Naive B cell (primary cell): ENCODE results near the gene ALG6. TPM values are rescaled to one million over a fixed set of nuclear protein-coding genes. Genes with fewer than 3 reads are reported as not detected.
A peak's percentile ranks its signal among the peaks of the same experiment; 100 is the strongest.
"Not testable (repeated sequence)": the region's sequence is repeated elsewhere in the genome, so short reads cannot be mapped to it uniquely, and the experiment has no call there.

ENCODE experiments used
- ATAC-seq, 2 donors: fragments of 150-1000 bp; cut with Tn5 transposase; 2 replicates each; pipeline ENCODE4 v1.10.0; 2021; ENCODE audit warnings: low read depth in 2 of 2, mild to moderate bottlenecking in 2 of 2, moderate library complexity in 2 of 2
- DNase-seq: peaks from one replicate; pipeline ENCODE4 v3.0.0; 2022
- H3K27ac Mint-ChIP-seq, 6 donors: one replicate each; pipeline ENCODE4 v1.8.0; 2020 to 2022; ENCODE audit warnings: mild to moderate bottlenecking in 6 of 6, mixed read lengths in 6 of 6, moderate library complexity in 5 of 6, inconsistent platforms in 2 of 6
- H3K27me3 Mint-ChIP-seq, 3 donors: one replicate each; pipeline ENCODE4 v1.8.0; 2021 to 2022; ENCODE audit warnings: mixed read lengths in 3 of 3, mild to moderate bottlenecking in 1 of 3
- H3K36me3 Mint-ChIP-seq, 2 donors: one replicate each; pipeline ENCODE4 v1.8.0; 2020 to 2022; ENCODE audit warnings: mixed read lengths in 2 of 2, inconsistent platforms in 1 of 2, mild to moderate bottlenecking in 1 of 2
- H3K4me1 Mint-ChIP-seq, 3 donors: one replicate each; pipeline ENCODE4 v1.8.0; 2020 to 2022; ENCODE audit warnings: mixed read lengths in 3 of 3, inconsistent platforms in 1 of 3, mild to moderate bottlenecking in 1 of 3, moderate library complexity in 1 of 3
- H3K4me3 Mint-ChIP-seq, 8 donors: one replicate each; pipeline ENCODE4 v1.8.0; 2020 to 2022; ENCODE audit warnings: mild to moderate bottlenecking in 8 of 8, mixed read lengths in 8 of 8, moderate library complexity in 8 of 8, inconsistent platforms in 2 of 8
- H3K9me3 Mint-ChIP-seq, 7 donors: one replicate each; pipeline ENCODE4 v1.8.0; 2020 to 2022; ENCODE audit warnings: mixed read lengths in 7 of 7, mild to moderate bottlenecking in 5 of 7, inconsistent platforms in 2 of 7, moderate library complexity in 1 of 7
- polyA plus RNA-seq, 6 donors: library from polyadenylated mRNA; unstranded; fragments of 300-500 nt; fragmentation: Illumina TruSeq; gene quantifications; one replicate each; pipeline ENCODE4 v1.2.3, GENCODE V29; 2021; ENCODE audit warnings: low read depth in 6 of 6

ALG6 gene
- polyA plus RNA-seq, 6 donors from 2014 or later: 13.4 to 35.8 (median 22.6) TPM

DNA sequence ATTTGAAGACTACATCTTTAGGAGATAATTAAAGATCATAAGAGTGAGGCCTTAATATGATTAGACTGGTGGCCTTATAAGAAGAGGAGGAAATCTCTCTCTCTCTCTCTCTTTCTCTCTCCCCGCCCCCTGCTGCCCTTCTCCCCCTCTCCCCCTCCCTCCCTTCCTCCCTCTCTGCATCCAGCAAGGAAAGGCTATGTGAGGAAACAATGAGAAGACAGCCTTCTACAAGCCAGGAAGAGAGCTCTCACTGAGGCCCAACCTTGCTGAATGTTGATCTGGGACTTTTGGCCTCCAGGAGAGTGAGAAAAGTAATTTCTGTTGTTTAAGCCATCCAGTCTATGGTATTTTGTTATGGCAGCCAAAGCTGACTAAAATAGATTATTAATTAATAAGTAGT, 23.5 kb upstream of the ALG6 start:
- Mint-ChIP-seq H3K27me3 (peaks cover 29 to 50% (median 33%) of the 10 kb centered on the region in 3 donors), H3K9me3 (no peaks in the 10 kb centered on the region), H3K4me3 (no peak overlapping the region), H3K4me1 (no peaks in the 10 kb centered on the region), H3K27ac (no peak overlapping the region), H3K36me3 (no peaks in the 10 kb centered on the region)
- DNase-seq (no peak), ATAC-seq (no peak)

DNA sequence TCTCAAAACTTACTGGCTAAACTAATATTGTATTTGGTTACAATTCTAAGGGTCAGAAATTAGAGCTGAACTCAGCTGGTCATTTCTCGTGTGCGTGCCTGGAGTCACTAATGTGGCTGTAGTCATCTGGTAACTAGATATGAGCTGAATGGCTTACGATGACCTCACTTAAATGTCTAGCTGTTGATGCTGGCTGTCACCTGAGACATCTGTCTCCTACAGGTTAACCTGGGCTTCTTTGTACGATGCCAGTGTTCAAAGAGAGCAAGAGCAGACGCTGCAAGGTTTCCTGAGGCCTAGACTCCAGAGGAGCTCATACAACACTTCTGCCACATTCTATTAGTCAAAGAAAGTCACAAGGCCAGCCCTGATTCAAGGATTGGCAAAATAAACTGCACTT, 17.1 kb upstream of the ALG6 start:
- H3K4me3 Mint-ChIP-seq: no peak overlapping the region
- peak overlapping the region in 1 of 6 donors; percentile 57 for H3K27ac Mint-ChIP-seq
- H3K9me3 Mint-ChIP-seq: no peaks in the 10 kb centered on the region
- ATAC-seq (no peak), DNase-seq (no peak)
- no peaks in the 10 kb centered on the region for H3K4me1 Mint-ChIP-seq
- peaks cover 31 to 60% (median 35%) of the 10 kb centered on the region in 3 donors for H3K27me3 Mint-ChIP-seq
- no peaks in the 10 kb centered on the region for H3K36me3 Mint-ChIP-seq

DNA sequence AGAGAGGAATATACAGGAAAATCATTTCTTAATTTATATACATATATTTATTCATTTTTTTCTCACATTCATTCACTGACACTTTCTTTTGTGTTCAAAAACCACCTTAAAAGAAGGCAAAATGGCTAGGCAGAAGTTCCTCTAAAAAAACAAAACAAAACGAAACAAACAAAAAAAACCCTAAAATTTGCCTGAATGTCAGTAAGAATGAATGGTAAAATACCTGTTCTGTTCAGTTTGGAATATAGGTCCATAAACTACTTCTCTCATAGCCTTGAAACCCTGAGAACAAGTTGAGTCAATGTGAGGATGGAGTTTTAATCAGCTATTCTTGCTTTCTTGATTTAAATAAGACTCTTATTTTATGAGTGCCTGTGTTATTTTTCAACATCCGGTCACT, 14.7 kb upstream of the ALG6 start:
- Mint-ChIP-seq H3K4me1 (no peaks in the 10 kb centered on the region), H3K4me3 (no peak overlapping the region), H3K27me3 (peaks cover 25 to 43% (median 26%) of the 10 kb centered on the region in 3 donors), H3K27ac (no peak overlapping the region), H3K9me3 (no peaks in the 10 kb centered on the region), H3K36me3 (no peaks in the 10 kb centered on the region)
- no peak for ATAC-seq
- DNase-seq: no peak

DNA sequence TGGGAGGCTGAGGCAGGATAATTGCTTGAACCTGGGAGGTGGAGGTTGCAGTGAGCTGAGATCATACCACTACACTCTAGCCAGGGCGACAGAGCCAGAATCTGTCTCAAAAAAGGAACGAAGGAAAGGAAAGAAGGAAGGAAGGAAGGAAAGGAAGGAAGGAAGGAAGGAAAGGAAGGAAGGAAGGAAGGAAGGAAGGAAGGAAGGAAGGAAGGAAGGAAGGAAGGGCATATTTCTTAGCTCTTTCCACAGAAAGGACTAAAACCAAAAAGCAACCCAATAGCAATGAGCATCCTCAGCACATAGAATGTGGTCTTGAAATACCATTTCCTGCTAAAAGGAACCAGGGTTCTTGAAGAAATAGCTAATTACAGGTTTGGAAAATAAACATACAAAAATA, 11.2 kb upstream of the ALG6 start:
- H3K36me3 Mint-ChIP-seq, H3K9me3 Mint-ChIP-seq, ATAC-seq, H3K4me1 Mint-ChIP-seq, H3K27ac Mint-ChIP-seq, H3K4me3 Mint-ChIP-seq, DNase-seq: not testable (repeated sequence)
- H3K27me3 Mint-ChIP-seq: peaks cover 22 to 27% (median 26%) of the 10 kb centered on the region in 3 donors

DNA sequence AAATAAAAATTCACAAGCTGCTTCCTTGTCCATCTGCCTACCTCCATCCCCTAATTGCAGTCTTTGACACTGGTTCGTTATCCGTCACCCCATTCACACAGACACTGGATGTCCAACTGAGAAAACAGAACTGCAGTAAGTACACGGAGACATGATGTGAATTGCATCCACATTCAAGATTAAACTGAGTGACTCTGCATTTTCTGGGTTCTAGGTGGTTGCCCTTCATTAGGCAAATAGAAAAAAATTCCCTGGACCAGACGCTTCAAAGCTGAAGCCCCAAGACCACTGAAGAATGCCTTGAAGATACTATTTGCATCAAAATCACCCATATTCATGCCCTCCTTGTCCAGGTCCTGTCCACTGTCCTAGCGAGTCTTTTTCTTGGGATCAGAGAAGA, 7.9 kb upstream of the ALG6 start:
- peaks cover 11 to 19% (median 16%) of the 10 kb centered on the region in 3 donors for H3K27me3 Mint-ChIP-seq
- ATAC-seq: no peak

DNA sequence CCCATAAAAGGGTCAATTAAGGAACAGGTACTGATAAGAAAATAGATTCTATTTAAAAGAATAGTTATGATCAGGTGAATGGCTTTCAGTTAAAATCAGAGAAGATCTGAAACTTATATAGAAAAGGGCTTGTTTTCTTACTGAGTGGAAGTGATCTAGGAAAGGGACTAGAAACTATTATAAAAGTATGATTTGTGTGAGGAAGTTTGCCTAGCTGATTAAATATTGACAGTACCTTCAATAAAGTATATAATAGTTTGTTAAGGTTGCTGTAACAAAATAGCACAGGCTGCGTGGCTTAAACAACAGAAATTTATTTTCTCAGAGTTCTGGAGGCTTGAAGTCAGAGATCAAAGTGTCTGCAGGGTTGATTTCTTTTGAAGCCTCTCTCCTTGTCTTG, 5.4 kb upstream of the ALG6 start:
- Mint-ChIP-seq H3K36me3 (no peaks in the 10 kb centered on the region), H3K4me3 (no peak overlapping the region), H3K27me3 (peaks cover under 1 to 19% (median 17%) of the 10 kb centered on the region in 3 donors), H3K4me1 (peaks cover 5 to 8% (median 6%) of the 10 kb centered on the region in 3 donors), H3K9me3 (no peaks in the 10 kb centered on the region), H3K27ac (peak overlapping the region in 1 of 6 donors; percentile 5)
- DNase-seq (no peak), ATAC-seq (no peak)

More for the DNA sequence above, 7.9 kb upstream of the ALG6 start:
- Mint-ChIP-seq H3K27ac (no peak overlapping the region), H3K36me3 (no peaks in the 10 kb centered on the region), H3K4me3 (no peak overlapping the region), H3K9me3 (no peaks in the 10 kb centered on the region), H3K4me1 (no peaks in the 10 kb centered on the region)
- no peak for DNase-seq

DNA sequence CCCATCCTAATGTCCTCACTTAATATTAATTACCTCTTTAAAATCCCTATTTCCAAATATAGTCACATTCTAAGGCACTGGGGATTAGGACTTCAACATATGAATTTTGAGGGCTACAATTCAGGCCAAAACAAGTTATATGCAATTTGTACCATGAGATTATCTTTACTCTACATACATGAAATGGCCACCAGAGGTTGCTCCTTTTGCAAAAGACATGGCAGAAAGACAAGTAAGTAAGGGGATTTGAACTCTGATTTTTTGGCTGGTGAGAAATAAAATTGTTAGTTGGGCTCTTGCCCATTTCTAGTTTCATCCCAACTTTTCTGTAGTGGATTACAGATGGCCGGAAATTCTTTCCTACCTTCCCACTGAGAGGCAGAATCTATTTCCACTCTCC, 4.8 kb upstream of the ALG6 start:
- Mint-ChIP-seq H3K27ac (no peak overlapping the region), H3K4me3 (peak overlapping the region in 1 of 8 donors; percentile 1), H3K27me3 (peaks cover 0 to 19% (median 17%) of the 10 kb centered on the region in 3 donors), H3K4me1 (peaks cover 5 to 9% (median 8%) of the 10 kb centered on the region in 3 donors), H3K9me3 (no peaks in the 10 kb centered on the region), H3K36me3 (no peaks in the 10 kb centered on the region)
- DNase-seq (no peak), ATAC-seq (no peak)

DNA sequence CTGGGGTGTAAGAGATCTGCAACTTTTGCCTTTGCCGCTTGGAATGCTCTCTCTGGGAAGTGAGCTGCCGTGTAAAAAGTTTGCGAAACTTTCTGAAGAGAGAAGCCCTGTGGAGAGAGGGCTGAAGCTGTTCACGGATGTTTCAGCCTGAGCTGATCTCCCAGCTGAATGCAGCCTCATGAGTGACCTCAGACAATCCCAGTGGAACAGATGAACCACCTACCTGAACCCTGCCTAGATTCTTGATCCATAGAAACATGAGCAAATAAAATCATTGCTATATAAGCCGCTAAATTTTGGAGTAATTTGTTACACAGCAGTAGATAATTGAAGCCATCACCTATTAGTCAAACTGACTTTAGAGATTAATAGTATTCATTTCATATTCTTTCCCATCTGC, 4.4 kb upstream of the ALG6 start:
- Mint-ChIP-seq H3K27ac (no peak overlapping the region), H3K4me3 (peak overlapping the region in 1 of 8 donors; percentile 1), H3K36me3 (no peaks in the 10 kb centered on the region), H3K9me3 (no peaks in the 10 kb centered on the region), H3K27me3 (peaks cover 0 to 19% (median 17%) of the 10 kb centered on the region in 3 donors), H3K4me1 (peaks cover 5 to 11% (median 9%) of the 10 kb centered on the region in 3 donors)
- DNase-seq: no peak
- ATAC-seq: no peak

DNA sequence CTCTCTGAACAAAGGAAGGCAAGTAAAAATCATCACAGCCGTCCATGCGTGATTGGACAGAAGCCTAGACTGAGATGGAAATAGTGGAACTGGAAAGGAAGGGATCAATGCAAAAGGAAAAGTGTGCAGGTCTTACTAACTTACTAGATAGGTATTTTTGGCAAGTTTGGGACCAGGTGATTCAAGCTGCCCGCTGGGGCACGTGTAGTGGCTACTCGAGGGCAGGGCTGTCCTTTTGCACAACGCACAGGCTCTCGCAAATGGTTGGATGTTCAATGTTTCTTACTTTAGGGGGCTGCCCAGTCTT, 566 bp upstream of the ALG6 start:
- Mint-ChIP-seq H3K36me3 (peaks cover 6 to 8% of the 10 kb centered on the region in 2 donors), H3K27me3 (peaks cover 0 to 13% (median 0%) of the 10 kb centered on the region in 3 donors), H3K4me3 (peak overlapping the region; percentile 89 to 97 (median 91)), H3K4me1 (peaks cover 13 to 22% (median 18%) of the 10 kb centered on the region in 3 donors), H3K9me3 (no peaks in the 10 kb centered on the region), H3K27ac (peak overlapping the region in 5 of 6 donors; percentile 61 to 83 (median 73))
- no peak for DNase-seq
- ATAC-seq: no peak

DNA sequence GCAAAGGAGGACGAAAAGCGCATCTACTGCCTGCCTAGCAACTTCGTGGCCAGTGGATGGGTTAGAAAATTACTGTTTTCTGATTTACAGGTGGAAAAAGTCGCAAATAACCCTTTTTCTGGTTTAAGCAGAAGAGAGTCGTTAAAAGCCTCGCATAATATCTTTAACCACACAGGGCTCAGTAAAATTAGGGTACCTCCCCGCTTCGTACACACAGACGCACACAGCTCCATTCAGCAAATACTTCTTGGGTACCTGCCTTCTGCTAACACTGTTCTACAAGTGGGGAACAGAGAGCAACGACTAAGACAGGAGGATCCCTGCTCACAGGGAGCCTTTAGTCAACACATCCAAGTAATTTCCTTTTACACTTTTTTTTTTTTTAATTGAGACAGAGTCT, 704 bp downstream of the ALG6 start:
- peak overlapping the region; percentile 92 to 98 (median 96) for H3K4me3 Mint-ChIP-seq

DNA sequence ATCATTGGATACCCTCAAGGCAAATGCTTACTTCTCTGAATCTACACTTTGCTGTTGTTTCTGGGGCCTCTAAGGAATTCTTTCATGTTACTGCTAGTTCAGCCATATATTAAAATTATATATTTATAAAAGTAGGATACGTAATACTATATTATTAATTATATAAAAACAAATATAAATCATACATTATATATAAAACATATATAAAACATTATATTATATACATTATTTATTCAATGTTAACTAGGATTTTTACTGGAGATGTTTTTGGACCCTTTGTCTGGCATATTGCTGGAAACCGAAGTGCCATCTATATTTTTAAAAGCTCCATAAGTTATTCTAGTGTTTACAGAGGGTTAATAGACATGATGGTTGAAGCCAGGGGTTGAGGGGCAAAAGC, 12.2 kb downstream of the ALG6 start:
- DNase-seq: no peak
- Mint-ChIP-seq H3K36me3 (peaks cover 10 to 16% of the 10 kb centered on the region in 2 donors), H3K9me3 (no peaks in the 10 kb centered on the region), H3K4me1 (peaks cover 11 to 21% (median 16%) of the 10 kb centered on the region in 3 donors), H3K27me3 (no peaks in the 10 kb centered on the region), H3K27ac (peak overlapping the region in 1 of 6 donors; percentile 42), H3K4me3 (no peak overlapping the region)
- no peak for ATAC-seq

More for the DNA sequence above, 704 bp downstream of the ALG6 start:
- H3K4me1 Mint-ChIP-seq: peaks cover 13 to 22% (median 18%) of the 10 kb centered on the region in 3 donors
- ATAC-seq (no peak), DNase-seq (no peak)
- peaks cover 0 to 9% (median 0%) of the 10 kb centered on the region in 3 donors for H3K27me3 Mint-ChIP-seq
- H3K27ac Mint-ChIP-seq: peak overlapping the region; percentile 31 to 96 (median 82)
- no peaks in the 10 kb centered on the region for H3K9me3 Mint-ChIP-seq
- H3K36me3 Mint-ChIP-seq: peaks cover 8 to 9% of the 10 kb centered on the region in 2 donors

DNA sequence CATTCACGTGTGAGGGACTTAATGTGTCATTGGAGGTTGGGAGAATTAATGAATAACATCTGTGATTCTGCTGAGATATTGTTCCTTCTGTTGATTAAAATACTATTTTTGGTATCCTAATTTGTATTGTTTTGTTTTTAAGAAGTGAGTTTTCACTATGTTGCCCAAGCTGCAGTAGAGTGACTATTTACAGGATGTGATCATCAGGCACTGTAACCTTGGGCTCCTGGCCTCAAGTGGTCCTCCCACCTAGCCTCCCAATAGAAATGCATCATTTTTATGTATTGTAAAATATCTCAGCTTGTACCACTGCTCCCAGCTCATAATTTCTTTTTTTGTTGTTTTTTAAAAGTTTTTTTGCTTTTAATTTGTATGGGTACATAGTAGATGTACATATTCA, 14.3 kb downstream of the ALG6 start:
- DNase-seq (no peak), ATAC-seq (no peak)
- H3K36me3 Mint-ChIP-seq: peaks cover 10 to 16% of the 10 kb centered on the region in 2 donors
- H3K27ac Mint-ChIP-seq: no peak overlapping the region
- no peaks in the 10 kb centered on the region for H3K9me3 Mint-ChIP-seq
- H3K27me3 Mint-ChIP-seq: no peaks in the 10 kb centered on the region
- H3K4me1 Mint-ChIP-seq: peaks cover 29 to 33% (median 31%) of the 10 kb centered on the region in 3 donors
- H3K4me3 Mint-ChIP-seq: peak overlapping the region in 1 of 8 donors; percentile 8

DNA sequence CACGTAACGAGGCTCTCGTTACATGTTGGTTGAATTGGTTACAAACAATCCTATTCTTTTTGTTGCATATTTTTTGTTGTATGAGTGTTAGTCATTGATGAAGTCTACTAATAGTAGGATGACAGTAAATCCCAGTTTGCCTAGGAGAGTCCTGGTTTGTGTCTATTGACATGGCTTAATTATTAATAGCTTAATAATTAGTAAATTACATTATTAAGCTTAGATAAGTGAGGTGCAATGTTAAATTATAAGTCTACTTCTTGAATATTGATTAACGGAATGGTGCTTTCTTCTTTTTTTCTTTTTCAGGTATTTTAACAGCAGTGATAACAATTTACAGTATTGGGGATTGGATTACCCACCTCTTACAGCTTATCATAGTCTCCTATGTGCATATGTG, 34.5 kb downstream of the ALG6 start:
- no peak for DNase-seq
- Mint-ChIP-seq H3K9me3 (no peaks in the 10 kb centered on the region), H3K27ac (no peak overlapping the region), H3K27me3 (no peaks in the 10 kb centered on the region), H3K4me1 (no peaks in the 10 kb centered on the region), H3K36me3 (peaks cover 18 to 20% of the 10 kb centered on the region in 2 donors), H3K4me3 (no peak overlapping the region)
- ATAC-seq: no peak

DNA sequence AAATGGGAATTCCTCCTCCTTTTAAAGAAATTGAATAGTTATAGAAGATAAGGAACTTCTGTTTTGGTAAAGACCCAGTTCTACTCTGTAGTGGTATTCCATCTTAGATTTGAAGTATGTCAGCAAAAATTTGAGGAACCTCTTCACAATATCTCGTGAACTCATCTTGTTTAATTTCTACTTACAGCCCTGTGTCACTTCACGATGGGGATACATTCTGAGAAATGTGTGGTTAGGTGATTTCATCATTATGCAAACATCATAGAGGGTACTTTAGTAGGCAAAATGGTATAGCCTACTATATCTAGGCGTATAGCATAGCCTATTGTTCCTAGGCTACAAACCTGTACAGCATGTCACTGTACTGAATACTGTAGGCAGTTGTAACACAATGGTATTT, 36.0 kb downstream of the ALG6 start:
- H3K27me3 Mint-ChIP-seq: no peaks in the 10 kb centered on the region
- no peaks in the 10 kb centered on the region for H3K9me3 Mint-ChIP-seq
- ATAC-seq (no peak), DNase-seq (no peak)
- H3K4me3 Mint-ChIP-seq: no peak overlapping the region
- peaks cover 20 to 29% of the 10 kb centered on the region in 2 donors for H3K36me3 Mint-ChIP-seq
- no peaks in the 10 kb centered on the region for H3K4me1 Mint-ChIP-seq
- H3K27ac Mint-ChIP-seq: no peak overlapping the region

DNA sequence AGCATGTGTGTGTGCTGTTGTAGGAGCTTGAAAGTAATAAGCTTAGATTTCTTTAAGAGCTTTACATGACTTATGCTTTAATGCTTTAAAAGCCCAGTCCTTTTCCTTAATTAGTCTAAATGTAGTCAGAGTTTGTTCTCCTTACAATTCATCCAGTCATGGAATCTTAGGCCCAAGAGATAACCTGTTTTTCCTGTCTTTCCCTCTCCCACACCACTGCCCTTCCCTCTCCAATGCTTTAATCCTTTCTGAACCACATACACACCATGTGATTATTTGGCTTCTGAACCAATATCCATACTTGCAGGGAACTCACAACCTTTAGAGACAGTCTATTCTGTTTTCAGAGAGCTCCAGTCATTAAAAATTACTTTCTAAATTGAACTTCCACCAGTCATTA, 37.6 kb downstream of the ALG6 start:
- ATAC-seq (no peak), DNase-seq (no peak)
- Mint-ChIP-seq H3K36me3 (peaks cover 7 to 28% of the 10 kb centered on the region in 2 donors), H3K4me1 (no peaks in the 10 kb centered on the region), H3K27me3 (no peaks in the 10 kb centered on the region), H3K9me3 (no peaks in the 10 kb centered on the region), H3K4me3 (no peak overlapping the region), H3K27ac (peak overlapping the region in 1 of 6 donors; percentile 1)
